ENCODE measurements around the gene BMPR1B.

DNA sequence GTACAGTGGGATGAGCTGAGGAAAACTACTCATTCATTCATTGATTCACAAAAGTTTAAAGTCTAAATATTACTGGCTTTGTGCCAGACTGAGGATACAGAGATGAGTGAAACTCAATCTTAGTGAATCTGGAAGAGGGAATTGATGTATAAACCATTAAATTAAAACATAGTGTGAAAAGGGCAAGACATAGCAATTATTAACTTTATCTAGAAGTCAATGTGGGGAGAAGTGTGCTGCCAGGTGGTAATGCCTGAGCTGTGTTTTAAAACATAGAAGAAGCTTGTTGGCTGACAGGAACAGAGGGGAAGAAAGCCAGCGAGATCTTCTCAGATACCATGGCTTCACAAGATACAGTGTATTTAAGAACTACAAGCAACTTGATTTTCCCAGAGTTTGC lies 153.4 kb downstream of the BMPR1B start:
- TF ChIP-seq, protein P1, sequence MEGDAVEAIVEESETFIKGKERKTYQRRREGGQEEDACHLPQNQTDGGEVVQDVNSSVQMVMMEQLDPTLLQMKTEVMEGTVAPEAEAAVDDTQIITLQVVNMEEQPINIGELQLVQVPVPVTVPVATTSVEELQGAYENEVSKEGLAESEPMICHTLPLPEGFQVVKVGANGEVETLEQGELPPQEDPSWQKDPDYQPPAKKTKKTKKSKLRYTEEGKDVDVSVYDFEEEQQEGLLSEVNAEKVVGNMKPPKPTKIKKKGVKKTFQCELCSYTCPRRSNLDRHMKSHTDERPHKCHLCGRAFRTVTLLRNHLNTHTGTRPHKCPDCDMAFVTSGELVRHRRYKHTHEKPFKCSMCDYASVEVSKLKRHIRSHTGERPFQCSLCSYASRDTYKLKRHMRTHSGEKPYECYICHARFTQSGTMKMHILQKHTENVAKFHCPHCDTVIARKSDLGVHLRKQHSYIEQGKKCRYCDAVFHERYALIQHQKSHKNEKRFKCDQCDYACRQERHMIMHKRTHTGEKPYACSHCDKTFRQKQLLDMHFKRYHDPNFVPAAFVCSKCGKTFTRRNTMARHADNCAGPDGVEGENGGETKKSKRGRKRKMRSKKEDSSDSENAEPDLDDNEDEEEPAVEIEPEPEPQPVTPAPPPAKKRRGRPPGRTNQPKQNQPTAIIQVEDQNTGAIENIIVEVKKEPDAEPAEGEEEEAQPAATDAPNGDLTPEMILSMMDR (IDR thresholded peaks at IDR 0.05): no peak
- no peak for TF ChIP-seq EZH2 (IDR thresholded peaks at IDR 0.05; ENCODE audit: borderline replicate concordance, insufficient read depth, low read depth, low read length, poor library complexity, severe bottlenecking)
